Activated CD4-positive, alpha-beta T cell treated with anti-CD3 and anti-CD28 coated beads for 48 hours (primary cell): Measurements from ENCODE around the gene GPC6.

Source experiments
- DNase-seq: peaks from one replicate; pipeline ENCODE4 v3.0.0-alpha.2; 2020

The GPC6 gene

GRCh38 chr13:93708308-93709075, 481.9 kb downstream of the GPC6 start:
- no peak for DNase-seq

- no peak for DNase-seq
Observed at GRCh38 chr13:93709506-93710244, 483.1 kb downstream of the GPC6 start.

GRCh38 chr13:93714171-93714570, 487.6 kb downstream of the GPC6 start:
- DNase-seq, result no peak

GRCh38 chr13:93715866-93716265, 489.3 kb downstream of the GPC6 start:
- DNase-seq, result no peak

GRCh38 chr13:93716623-93717022, 490.0 kb downstream of the GPC6 start:
- no peak for DNase-seq

- no peak for DNase-seq
Observed at GRCh38 chr13:93721483-93721882, 494.9 kb downstream of the GPC6 start.

- DNase-seq, result no peak
Observed at GRCh38 chr13:93723316-93723715, 496.7 kb downstream of the GPC6 start.

GRCh38 chr13:93724187-93724586, 497.6 kb downstream of the GPC6 start:
- DNase-seq, result no peak

- DNase-seq, result no peak
Observed at GRCh38 chr13:93726173-93726957, 499.8 kb downstream of the GPC6 start.

- DNase-seq, result no peak
Observed at GRCh38 chr13:93727211-93728141, 500.9 kb downstream of the GPC6 start.

- DNase-seq, result no peak
Observed at GRCh38 chr13:93729383-93729782, 502.8 kb downstream of the GPC6 start.

GRCh38 chr13:93730780-93731179, 504.2 kb downstream of the GPC6 start:
- no peak for DNase-seq

GRCh38 chr13:93732186-93732585, 505.6 kb downstream of the GPC6 start:
- DNase-seq, result no peak

GRCh38 chr13:93736081-93736480, 509.5 kb downstream of the GPC6 start:
- DNase-seq, result no peak

GRCh38 chr13:93736909-93737308, 510.3 kb downstream of the GPC6 start:
- no peak for DNase-seq

GRCh38 chr13:93740334-93740733, 513.7 kb downstream of the GPC6 start:
- no peak for DNase-seq

- no peak for DNase-seq
Observed at GRCh38 chr13:93744033-93744432, 517.4 kb downstream of the GPC6 start.

GRCh38 chr13:93744886-93745285, 518.3 kb downstream of the GPC6 start:
- DNase-seq, result no peak

- no peak for DNase-seq
Observed at GRCh38 chr13:93745884-93746283, 519.3 kb downstream of the GPC6 start.

GRCh38 chr13:93746589-93746988, 520.0 kb downstream of the GPC6 start:
- DNase-seq, result no peak

GRCh38 chr13:93750676-93751075, 524.1 kb downstream of the GPC6 start:
- no peak for DNase-seq

- DNase-seq, result no peak
Observed at GRCh38 chr13:93751117-93751516, 524.5 kb downstream of the GPC6 start.
